ENCODE results near the gene EFCAB6.

DNA sequence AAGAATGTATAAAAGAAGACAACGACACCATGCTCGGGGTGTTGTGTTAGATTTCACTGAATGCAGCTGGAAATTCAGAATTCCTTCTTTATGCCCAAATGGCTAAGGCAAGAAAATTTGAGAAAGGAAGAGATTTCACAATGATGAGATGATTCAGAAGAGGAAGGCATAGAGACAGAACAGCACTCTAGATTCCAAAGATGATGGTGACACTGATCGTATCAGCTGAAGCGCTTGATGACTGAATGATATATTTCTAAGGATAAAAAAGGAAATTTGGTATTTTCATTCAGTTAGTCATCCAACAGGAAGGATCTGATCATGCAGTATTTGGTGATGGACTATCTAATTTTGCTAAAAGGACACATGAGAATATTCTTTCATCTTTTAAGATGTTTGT lies 189.2 kb downstream of the EFCAB6 start:
- TF ChIP-seq, protein P1, sequence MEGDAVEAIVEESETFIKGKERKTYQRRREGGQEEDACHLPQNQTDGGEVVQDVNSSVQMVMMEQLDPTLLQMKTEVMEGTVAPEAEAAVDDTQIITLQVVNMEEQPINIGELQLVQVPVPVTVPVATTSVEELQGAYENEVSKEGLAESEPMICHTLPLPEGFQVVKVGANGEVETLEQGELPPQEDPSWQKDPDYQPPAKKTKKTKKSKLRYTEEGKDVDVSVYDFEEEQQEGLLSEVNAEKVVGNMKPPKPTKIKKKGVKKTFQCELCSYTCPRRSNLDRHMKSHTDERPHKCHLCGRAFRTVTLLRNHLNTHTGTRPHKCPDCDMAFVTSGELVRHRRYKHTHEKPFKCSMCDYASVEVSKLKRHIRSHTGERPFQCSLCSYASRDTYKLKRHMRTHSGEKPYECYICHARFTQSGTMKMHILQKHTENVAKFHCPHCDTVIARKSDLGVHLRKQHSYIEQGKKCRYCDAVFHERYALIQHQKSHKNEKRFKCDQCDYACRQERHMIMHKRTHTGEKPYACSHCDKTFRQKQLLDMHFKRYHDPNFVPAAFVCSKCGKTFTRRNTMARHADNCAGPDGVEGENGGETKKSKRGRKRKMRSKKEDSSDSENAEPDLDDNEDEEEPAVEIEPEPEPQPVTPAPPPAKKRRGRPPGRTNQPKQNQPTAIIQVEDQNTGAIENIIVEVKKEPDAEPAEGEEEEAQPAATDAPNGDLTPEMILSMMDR (IDR thresholded peaks at IDR 0.05): no peak
- no peak for TF ChIP-seq POLR2A (IDR thresholded peaks at IDR 0.05)

Measured in adrenal gland (tissue), 5 donors.